GM20000 (cell line): ENCODE measurements around the gene ANKH.

ENCODE experiments used
- DNase-seq: peaks from one replicate; pipeline ENCODE4 v3.0.0; 2012; ENCODE audit warnings: low spot score
- TF ChIP-seq, protein P1 (sequence below): IDR thresholded peaks from 2 replicates; pipeline ENCODE4 v1.5.1; 2012; ENCODE audit warnings: mild to moderate bottlenecking, control low read depth; ENCODE audit errors: extremely low read depth, missing control alignments

The ANKH gene

DNA sequence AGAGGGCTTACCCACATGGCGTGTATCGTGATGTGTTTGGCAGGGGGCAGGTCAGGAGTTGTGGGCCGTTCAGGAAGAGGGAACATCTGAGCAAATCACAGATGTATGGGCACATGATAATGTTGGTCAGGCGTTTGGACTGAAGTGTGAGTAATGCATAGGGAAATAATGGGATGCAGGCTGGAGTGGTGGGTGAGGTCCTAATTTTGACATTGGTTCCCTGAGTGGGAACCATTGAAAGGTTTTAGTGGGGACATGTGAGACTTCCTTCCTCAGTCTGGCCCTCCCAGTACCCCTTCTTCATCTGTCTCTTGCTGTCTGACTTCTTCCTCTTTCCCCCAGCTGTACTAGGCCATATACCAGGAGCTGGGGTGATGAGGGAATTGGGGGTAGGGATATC lies 199.5 kb downstream of the ANKH start:
- DNase-seq, result no peak
- TF ChIP-seq, protein P1, sequence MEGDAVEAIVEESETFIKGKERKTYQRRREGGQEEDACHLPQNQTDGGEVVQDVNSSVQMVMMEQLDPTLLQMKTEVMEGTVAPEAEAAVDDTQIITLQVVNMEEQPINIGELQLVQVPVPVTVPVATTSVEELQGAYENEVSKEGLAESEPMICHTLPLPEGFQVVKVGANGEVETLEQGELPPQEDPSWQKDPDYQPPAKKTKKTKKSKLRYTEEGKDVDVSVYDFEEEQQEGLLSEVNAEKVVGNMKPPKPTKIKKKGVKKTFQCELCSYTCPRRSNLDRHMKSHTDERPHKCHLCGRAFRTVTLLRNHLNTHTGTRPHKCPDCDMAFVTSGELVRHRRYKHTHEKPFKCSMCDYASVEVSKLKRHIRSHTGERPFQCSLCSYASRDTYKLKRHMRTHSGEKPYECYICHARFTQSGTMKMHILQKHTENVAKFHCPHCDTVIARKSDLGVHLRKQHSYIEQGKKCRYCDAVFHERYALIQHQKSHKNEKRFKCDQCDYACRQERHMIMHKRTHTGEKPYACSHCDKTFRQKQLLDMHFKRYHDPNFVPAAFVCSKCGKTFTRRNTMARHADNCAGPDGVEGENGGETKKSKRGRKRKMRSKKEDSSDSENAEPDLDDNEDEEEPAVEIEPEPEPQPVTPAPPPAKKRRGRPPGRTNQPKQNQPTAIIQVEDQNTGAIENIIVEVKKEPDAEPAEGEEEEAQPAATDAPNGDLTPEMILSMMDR, result no peak

- TF ChIP-seq, protein P1, result no peak
- peak; percentile 43 for DNase-seq
Measured at GRCh38 chr5:14671414-14671813, 200.2 kb downstream of the ANKH start.

DNA sequence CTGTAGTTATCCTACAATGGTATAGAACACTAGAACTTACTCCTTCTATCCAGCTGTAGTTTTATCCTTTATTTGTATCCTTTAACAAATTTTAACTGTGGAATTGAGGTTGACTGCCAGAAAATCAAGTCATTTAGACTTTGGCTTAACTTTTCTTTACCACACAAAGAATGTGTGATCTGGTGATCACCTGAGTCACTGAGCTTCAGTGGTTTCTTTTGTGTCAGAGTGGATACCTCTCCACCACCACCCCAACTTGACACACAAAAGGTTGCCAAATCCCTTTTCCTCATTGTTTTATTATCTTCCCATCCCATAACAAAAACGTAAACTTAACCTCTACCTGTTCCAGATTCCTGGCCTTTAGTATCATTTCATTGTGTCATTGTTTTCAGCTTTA lies 201.6 kb downstream of the ANKH start:
- DNase-seq, result no peak

GRCh38 chr5:14669415-14669814 lies 202.2 kb downstream of the ANKH start:
- TF ChIP-seq, protein P1, result no peak
- DNase-seq, result no peak

More for the DNA sequence above, 201.6 kb downstream of the ANKH start:
- TF ChIP-seq, protein P1, result no peak

GRCh38 chr5:14668181-14668591 lies 203.4 kb downstream of the ANKH start:
- TF ChIP-seq, protein P1, result no peak
- DNase-seq, result no peak

DNA sequence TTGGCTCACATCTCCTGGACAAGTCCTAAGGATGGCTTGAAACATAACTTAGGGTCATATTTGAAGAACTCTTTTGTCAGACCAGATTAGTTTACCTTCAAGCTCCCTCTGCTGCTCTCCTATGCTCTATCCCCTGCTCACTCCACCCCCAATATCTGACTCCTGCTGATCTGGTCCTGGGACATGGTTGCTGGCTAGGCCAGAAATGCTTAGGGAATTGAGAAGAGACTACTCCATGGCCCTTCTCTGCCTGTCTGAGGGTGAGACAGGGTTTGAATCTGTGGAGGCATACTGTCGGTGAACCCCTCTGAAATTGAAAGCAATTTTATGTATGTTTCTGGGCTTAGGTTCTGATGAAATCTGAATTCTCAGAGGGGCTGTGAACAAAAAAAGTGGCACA lies 203.8 kb downstream of the ANKH start:
- DNase-seq, result no peak
- TF ChIP-seq, protein P1, result no peak

DNA sequence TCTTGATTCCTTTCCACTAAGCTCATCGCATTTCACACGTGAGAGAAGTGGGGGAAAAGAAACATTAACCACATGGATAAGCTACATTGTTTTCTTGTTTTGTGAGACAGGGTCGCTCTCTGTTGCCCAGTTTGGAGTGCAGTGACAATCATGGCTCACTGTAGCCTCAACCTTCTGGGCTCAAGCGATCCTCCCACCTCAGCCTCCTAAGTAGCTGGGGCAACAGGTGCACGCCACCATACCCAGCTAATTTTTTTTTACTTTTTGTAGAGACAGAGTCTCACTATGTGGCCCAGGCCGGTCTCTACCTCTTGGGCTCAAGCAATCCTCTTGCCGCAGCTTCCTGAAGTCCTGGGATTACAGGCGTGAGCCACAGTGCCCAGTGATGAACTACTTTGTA lies 204.3 kb downstream of the ANKH start:
- DNase-seq, result no peak
- TF ChIP-seq, protein P1, result no peak
